Nephron progenitor cell (in vitro differentiated cells): ENCODE measurements around the gene RAD54L.

Experiments used
- DNase-seq: peaks from one replicate; pipeline ENCODE4 v3.0.0; 2021
- H3K27ac Mint-ChIP-seq: 2 replicates; pipeline ENCODE4 v1.8.0; 2021; ENCODE audit warnings: mild to moderate bottlenecking, moderate library complexity, mixed read lengths
- H3K27me3 Mint-ChIP-seq: 2 replicates; pipeline ENCODE4 v1.8.0; 2021; ENCODE audit warnings: mild to moderate bottlenecking, low read depth, mixed read lengths; ENCODE audit not compliant: poor library complexity
- H3K36me3 Mint-ChIP-seq: 2 replicates; pipeline ENCODE4 v1.8.0; 2021; ENCODE audit warnings: low read depth, mixed read lengths
- H3K4me1 Mint-ChIP-seq: 2 replicates; pipeline ENCODE4 v1.8.0; 2021; ENCODE audit warnings: mixed read lengths
- H3K4me3 Mint-ChIP-seq: 2 replicates; pipeline ENCODE4 v1.8.0; 2021; ENCODE audit warnings: mild to moderate bottlenecking, moderate library complexity, mixed read lengths
- H3K9me3 Mint-ChIP-seq: 2 replicates; pipeline ENCODE4 v1.8.0; 2021; ENCODE audit warnings: mild to moderate bottlenecking, moderate library complexity, mixed read lengths
- TF ChIP-seq, protein P1 (sequence below): fragments of 200-600 bp; sonication (generic); IDR thresholded peaks from 2 replicates; pipeline ENCODE4 v1.5.0; 2021; ENCODE audit warnings: antibody characterized with exemption

The RAD54L gene

DNA sequence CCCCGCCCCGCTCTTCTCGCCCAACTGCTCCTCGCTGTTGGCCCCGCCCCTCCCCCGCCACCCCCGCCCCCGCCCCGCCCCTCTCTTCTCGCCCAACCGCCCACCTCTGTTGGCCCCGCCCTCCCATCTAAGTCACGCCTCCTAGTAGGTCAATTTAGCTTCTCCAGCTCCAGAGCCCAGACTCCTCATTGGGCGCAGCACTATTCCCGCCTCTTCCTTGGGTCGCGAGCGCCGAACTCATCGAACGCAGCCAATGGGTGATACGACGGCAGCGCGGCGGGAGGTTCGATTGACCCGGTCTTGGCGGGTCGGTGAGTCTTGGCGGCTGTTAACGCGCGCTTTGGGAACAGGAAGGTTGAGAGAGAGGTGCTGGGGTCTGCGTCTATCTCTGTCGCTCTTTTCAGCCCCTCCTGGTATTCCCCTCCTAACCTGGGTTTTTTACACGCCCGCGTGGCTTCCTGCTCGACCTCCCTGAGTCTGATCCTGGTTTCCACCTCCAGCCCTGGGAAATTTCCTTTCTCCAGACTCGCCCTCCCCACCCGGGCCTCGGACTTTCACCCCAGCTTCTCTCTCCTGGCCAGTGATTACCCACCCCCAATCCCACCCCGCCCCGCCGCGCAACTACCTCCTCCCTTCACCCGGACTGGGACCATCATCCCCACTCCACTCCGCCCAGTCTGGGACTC is at the start of gene RAD54L:
Gene RAD54L, plus strand, starts transcription at position 328 of the 686 bp plus-strand sequence. CDS start 643 bp downstream, outside the sequence.
- peaks cover 34% of the 10 kb centered on the region for H3K4me1 Mint-ChIP-seq
- H3K27me3 Mint-ChIP-seq: no peaks in the 10 kb centered on the region
- peak within 1 kb of the TSS; percentile 96 for H3K27ac Mint-ChIP-seq
- TF ChIP-seq, protein P1, sequence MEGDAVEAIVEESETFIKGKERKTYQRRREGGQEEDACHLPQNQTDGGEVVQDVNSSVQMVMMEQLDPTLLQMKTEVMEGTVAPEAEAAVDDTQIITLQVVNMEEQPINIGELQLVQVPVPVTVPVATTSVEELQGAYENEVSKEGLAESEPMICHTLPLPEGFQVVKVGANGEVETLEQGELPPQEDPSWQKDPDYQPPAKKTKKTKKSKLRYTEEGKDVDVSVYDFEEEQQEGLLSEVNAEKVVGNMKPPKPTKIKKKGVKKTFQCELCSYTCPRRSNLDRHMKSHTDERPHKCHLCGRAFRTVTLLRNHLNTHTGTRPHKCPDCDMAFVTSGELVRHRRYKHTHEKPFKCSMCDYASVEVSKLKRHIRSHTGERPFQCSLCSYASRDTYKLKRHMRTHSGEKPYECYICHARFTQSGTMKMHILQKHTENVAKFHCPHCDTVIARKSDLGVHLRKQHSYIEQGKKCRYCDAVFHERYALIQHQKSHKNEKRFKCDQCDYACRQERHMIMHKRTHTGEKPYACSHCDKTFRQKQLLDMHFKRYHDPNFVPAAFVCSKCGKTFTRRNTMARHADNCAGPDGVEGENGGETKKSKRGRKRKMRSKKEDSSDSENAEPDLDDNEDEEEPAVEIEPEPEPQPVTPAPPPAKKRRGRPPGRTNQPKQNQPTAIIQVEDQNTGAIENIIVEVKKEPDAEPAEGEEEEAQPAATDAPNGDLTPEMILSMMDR: no peak
- peak; percentile 97 for DNase-seq
- peak within 1 kb of the TSS; percentile 97 for H3K4me3 Mint-ChIP-seq
- peaks cover 10% of the 10 kb centered on the region for H3K9me3 Mint-ChIP-seq
- H3K36me3 Mint-ChIP-seq: peaks cover 26% of the 10 kb centered on the region

DNA sequence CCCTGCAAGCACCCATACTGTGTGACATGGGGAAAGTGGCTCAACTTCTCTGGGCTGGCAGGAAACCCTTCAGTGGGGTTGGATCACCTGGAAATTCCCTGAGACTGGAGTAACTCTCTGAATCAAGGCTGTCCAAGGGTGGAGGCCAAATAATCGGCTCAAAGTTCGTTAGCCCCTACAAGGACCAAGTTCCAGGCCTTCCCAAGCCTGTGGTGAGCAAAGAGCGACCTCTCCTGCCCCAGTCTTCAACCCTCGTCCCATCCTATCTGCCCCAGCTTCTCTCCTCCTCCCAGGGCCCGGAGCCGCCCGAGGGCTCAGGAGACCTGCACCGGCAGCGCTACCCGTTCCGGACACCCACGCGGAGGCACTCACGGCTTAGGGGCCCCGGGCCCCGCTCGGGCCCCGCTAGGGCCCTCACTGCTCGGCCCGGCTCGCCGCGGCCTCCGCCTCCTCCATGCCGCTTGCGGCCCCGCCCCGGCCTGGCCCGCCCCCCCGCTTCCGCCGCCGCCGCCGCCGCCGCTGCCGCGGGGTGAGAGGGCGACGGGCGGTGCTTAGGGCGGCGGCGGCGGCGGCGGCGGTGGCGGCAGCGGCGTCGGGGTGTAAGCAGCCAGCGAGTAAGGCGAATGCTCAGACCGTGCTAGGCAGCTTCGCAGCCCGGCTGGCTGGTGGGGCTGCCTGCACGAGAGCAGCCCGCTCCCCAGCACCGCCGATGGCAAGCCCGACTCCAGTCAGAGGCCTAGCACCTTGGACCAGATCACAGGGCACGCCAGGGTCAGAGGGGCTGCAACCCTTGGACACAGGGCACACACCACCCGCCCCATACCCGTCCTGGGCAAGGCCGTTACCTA is 49.4 kb upstream of the RAD54L start, which contains the start of gene POMGNT1:
Gene POMGNT1, minus strand, starts transcription at position 471 of the 848 bp plus-strand sequence. CDS start 613 bp downstream, outside the sequence.
- DNase-seq: peak; percentile 82
- peak within 1 kb of the TSS; percentile 51 for H3K27ac Mint-ChIP-seq
- H3K4me3 Mint-ChIP-seq: peak within 1 kb of the TSS; percentile 83
- H3K36me3 Mint-ChIP-seq: peaks cover 5% of the 10 kb centered on the region
- no peaks in the 10 kb centered on the region for H3K9me3 Mint-ChIP-seq
- H3K4me1 Mint-ChIP-seq: peaks cover 24% of the 10 kb centered on the region
- peaks cover 12% of the 10 kb centered on the region for H3K27me3 Mint-ChIP-seq
- TF ChIP-seq, protein P1: no peak

DNA sequence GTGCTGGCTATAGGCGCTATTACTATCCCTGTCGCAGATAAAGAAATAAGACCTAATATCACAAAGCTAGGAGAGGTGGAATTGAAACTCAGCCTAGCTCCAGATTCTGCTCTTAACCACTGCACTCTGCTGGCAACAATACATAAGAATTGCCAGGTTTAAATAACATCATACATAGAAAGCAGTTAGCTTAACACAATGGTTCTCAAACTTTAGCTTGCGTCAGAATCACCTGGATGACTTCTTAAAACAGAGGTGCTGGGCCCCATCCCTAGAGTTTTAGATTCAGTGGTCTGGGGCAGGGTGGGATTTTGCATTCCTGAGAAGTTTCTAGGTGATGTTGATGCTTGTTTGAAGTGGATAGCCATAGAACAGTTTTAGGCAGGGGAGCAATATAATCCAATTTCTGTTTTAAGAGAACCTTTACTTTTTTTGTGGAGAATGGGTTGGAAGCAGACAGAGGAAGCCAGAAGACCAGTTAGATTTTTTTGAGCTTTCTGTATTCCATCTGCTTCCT is 48.3 kb upstream of the RAD54L start:
- TF ChIP-seq, protein P1: no peak
- peaks cover 5% of the 10 kb centered on the region for H3K36me3 Mint-ChIP-seq
- peak overlapping the region; percentile 82 for H3K4me3 Mint-ChIP-seq
- H3K27ac Mint-ChIP-seq: no peak overlapping the region
- no peak for DNase-seq
- H3K27me3 Mint-ChIP-seq: peaks cover 12% of the 10 kb centered on the region
- H3K9me3 Mint-ChIP-seq: no peaks in the 10 kb centered on the region
- peaks cover 33% of the 10 kb centered on the region for H3K4me1 Mint-ChIP-seq

DNA sequence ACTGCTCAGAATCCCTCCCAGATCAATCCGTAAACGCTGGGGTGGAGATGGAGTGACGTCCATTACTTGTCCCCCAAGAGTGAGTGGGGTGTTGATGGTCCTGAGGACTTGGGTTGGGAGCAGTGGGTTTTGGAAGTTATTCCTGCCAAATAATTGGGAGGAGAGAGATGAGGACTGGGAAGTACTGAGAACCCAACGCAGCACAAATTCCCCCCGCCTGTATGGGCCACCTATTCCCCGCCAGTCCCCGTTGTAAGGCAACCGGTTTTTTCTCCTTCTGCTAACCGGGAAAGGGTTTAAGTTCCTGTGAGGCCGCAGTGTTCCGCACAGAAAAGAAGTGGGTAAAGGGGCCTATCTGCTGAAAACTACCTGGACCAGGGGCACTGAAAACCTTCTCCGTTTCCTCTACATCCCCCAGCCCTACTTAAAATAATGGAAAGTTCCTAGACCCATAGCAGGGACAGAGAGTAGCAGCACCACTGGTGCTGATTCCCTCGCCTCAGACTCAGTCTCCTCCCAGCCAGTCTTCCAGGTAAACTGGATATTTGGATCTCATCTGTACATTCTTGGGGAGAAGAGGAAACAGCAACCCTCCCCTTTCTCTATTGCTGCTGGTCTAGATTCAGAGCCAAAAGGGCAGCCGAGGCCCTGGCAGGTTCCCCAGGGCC is 43.7 kb upstream of the RAD54L start:
- DNase-seq: no peak
- TF ChIP-seq, protein P1: no peak
- Mint-ChIP-seq H3K27ac (no peak overlapping the region), H3K27me3 (peaks cover 17% of the 10 kb centered on the region), H3K4me1 (peaks cover 44% of the 10 kb centered on the region), H3K9me3 (no peaks in the 10 kb centered on the region), H3K4me3 (peak overlapping the region; percentile 95), H3K36me3 (no peaks in the 10 kb centered on the region)

DNA sequence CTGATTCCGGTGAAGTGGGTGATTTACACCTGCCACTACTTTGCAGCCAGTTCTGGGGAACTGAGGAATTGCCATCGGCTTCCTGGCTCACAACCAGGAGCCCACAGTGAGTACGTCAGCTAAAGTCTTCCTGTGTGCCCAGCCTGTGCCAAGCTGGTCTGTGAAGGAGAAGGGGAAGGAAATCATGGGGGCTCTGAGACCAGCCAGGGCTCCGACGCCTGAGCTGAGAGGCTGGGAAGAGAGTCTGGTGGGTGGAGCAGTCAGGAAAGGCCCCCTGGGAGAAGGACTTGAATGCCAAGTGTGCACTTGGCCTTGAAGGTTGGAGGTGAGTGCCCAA is 43.2 kb upstream of the RAD54L start:
- Mint-ChIP-seq H3K27me3 (peaks cover 17% of the 10 kb centered on the region), H3K9me3 (no peaks in the 10 kb centered on the region), H3K4me3 (peak overlapping the region; percentile 95), H3K27ac (no peak overlapping the region), H3K36me3 (no peaks in the 10 kb centered on the region), H3K4me1 (peaks cover 44% of the 10 kb centered on the region)
- DNase-seq: no peak
- TF ChIP-seq, protein P1: no peak
